GM12878 (cell line): ENCODE data around the gene SLC6A16. TPM values are rescaled to one million over a fixed set of nuclear protein-coding genes. Genes with fewer than 3 reads are reported as not detected.

Experiments used
- ATAC-seq: fragments of 200-7000 bp; cut with Tn5 transposase; 3 replicates; pipeline ENCODE4 v1.9.1; 2020; ENCODE audit warnings: mild to moderate bottlenecking, moderate library complexity
- BruUV-seq: library from RNA; stranded (reverse); fragments of 400-500 nt; replicated peaks from 2 replicates; lab custom pipeline; 2021; lab: Mats Ljungman, UMichigan
- CTCF ChIA-PET: fragments of 300-600 bp; sonication (Branson Sonifier 250); formaldehyde crosslinking; extraction: SDS; loops from one replicate; lab custom pipeline; 2021; ENCODE audit warnings: inconsistent platforms; lab: Yijun Ruan, JAX
- POLR2A ChIA-PET: fragments of 350-600 bp; formaldehyde crosslinking; extraction: SDS; loops from one replicate; lab custom pipeline; 2021; ENCODE audit warnings: inconsistent platforms; lab: Charles Lee
- RAD21 ChIA-PET: fragments of 300-600 bp; sonication (Branson Sonifier 250); formaldehyde crosslinking; loops from one replicate; lab custom pipeline; 2023; ENCODE audit warnings: antibody characterized with exemption; ENCODE audit not compliant: unreplicated experiment; lab: Charles Lee
- SMC1A ChIA-PET: fragments of 300-600 bp; sonication (Branson Sonifier 250); formaldehyde crosslinking; loops from one replicate; lab custom pipeline; 2023; ENCODE audit not compliant: unreplicated experiment, uncharacterized antibody; lab: Charles Lee
- DNase-seq: peaks from one replicate; pipeline ENCODE4 v3.0.0-alpha.2; 2011; ENCODE audit warnings: low read depth, low spot score
- FAIRE-seq: peaks from 3 replicates; lab custom pipeline; 2011; peaks lifted over from hg19 to GRCh38; lab: Jason Lieb, UNC
- H2AFZ ChIP-seq: 2 replicates; pipeline ENCODE4 v1.6.0; 2011; ENCODE audit warnings: low read depth, low read length, control low read depth; ENCODE audit not compliant: control insufficient read depth
- H3K27ac ChIP-seq: 2 replicates; pipeline ENCODE4 v1.5.1; 2011; ENCODE audit warnings: control low read depth; ENCODE audit not compliant: control insufficient read depth, insufficient read depth
- H3K27me3 ChIP-seq, 2 experiments: replicated peaks in 1 of 2; 2 replicates each; pipeline versions ENCODE4 v1.6.0 to v1.6.1; 2011; ENCODE audit warnings: low read length in 1 of 2; ENCODE audit not compliant: control insufficient read depth in 2 of 2, insufficient read depth in 2 of 2
- H3K36me3 ChIP-seq, 2 experiments: 2 replicates each; pipeline ENCODE4 v1.5.1; 2011; ENCODE audit warnings: low read length in 1 of 2; ENCODE audit not compliant: control insufficient read depth in 2 of 2, insufficient read depth in 2 of 2
- H3K4me1 ChIP-seq: 2 replicates; pipeline ENCODE4 v1.6.1; 2011; ENCODE audit warnings: mild to moderate bottlenecking, low read length, moderate library complexity, mixed read lengths; ENCODE audit not compliant: control insufficient read depth, insufficient read depth
- H3K4me2 ChIP-seq: 2 replicates; pipeline ENCODE4 v1.6.0; 2011; ENCODE audit warnings: control low read depth; ENCODE audit not compliant: control insufficient read depth, insufficient read depth
- H3K4me3 ChIP-seq: fragments of 200-600 bp; sonication (generic); 2 replicates; pipeline ENCODE4 v1.5.1; 2016
- H3K79me2 ChIP-seq: 2 replicates; pipeline ENCODE4 v1.6.0; 2011; ENCODE audit warnings: low read length; ENCODE audit not compliant: control insufficient read depth, insufficient read depth
- H3K9ac ChIP-seq: 2 replicates; pipeline ENCODE4 v1.8.0; 2011; ENCODE audit warnings: low read length, control low read depth, mixed read lengths; ENCODE audit not compliant: control insufficient read depth, insufficient read depth
- H3K9me3 ChIP-seq: replicated peaks from 3 replicates; pipeline ENCODE4 v1.5.1; 2011; ENCODE audit warnings: mild to moderate bottlenecking, low read length; ENCODE audit not compliant: control insufficient read depth, insufficient read depth
- H4K20me1 ChIP-seq: 2 replicates; pipeline ENCODE4 v1.6.0; 2011; ENCODE audit not compliant: control insufficient read depth, insufficient read depth
- BCL11A ChIP-seq: IDR thresholded peaks from 2 replicates; pipeline ENCODE4 v1.6.1; 2011; ENCODE audit warnings: low read depth, low read length
- CBFB ChIP-seq: IDR thresholded peaks from 2 replicates; pipeline ENCODE4 v1.6.1; 2016; ENCODE audit warnings: antibody characterized with exemption, low read depth
- CHD4 ChIP-seq: fragments of 200-600 bp; sonication (generic); IDR thresholded peaks from 2 replicates; pipeline ENCODE4 v1.6.1; 2016; ENCODE audit warnings: mild to moderate bottlenecking
- EGR1 ChIP-seq, 2 experiments: IDR thresholded peaks; 1 replicate in 1 of 2; 2 replicates in 1 of 2; pipeline ENCODE4 v1.6.1; 2011 to 2012; ENCODE audit warnings: low read depth in 2 of 2, low read length in 2 of 2, borderline replicate concordance in 1 of 2, mild to moderate bottlenecking in 1 of 2, moderate library complexity in 1 of 2
- EZH2 ChIP-seq: IDR thresholded peaks from 2 replicates; pipeline ENCODE4 v1.6.1; 2012; ENCODE audit warnings: low read depth, mild to moderate bottlenecking, control low read depth, inconsistent platforms, low read length, borderline replicate concordance; ENCODE audit not compliant: control insufficient read depth
- FOXK2 ChIP-seq: fragments of 450-650 bp; IDR thresholded peaks from 2 replicates; pipeline ENCODE4 v1.6.1; 2017; ENCODE audit warnings: mild to moderate bottlenecking, moderate library complexity
- MTA2 ChIP-seq: fragments of 450-650 bp; IDR thresholded peaks from 2 replicates; pipeline ENCODE4 v1.6.1; 2016; ENCODE audit warnings: low read depth, mild to moderate bottlenecking, moderate library complexity
- MYC ChIP-seq: IDR thresholded peaks from 2 replicates; pipeline ENCODE4 v1.6.1; 2011; ENCODE audit warnings: mild to moderate bottlenecking, low read length, moderate library complexity, inconsistent platforms; ENCODE audit not compliant: insufficient read depth, insufficient replicate concordance, insufficient read length, severe bottlenecking
- PAX5 ChIP-seq: IDR thresholded peaks from 2 replicates; pipeline ENCODE4 v1.6.1; 2011; ENCODE audit warnings: low read depth, low read length, borderline replicate concordance
- POLR2AphosphoS2 ChIP-seq: IDR thresholded peaks from 2 replicates; pipeline ENCODE4 v1.6.1; 2011; ENCODE audit warnings: low read depth, mild to moderate bottlenecking, low read length, improper control_type of control experiment, moderate library complexity
- RELA ChIP-seq: fragments of 450-650 bp; IDR thresholded peaks from 2 replicates; pipeline ENCODE4 v1.8.0; 2014; ENCODE audit warnings: borderline replicate concordance; ENCODE audit not compliant: partially characterized antibody
- SUZ12 ChIP-seq: fragments of 200-600 bp; sonication (generic); IDR thresholded peaks from one replicate; pipeline ENCODE4 v1.6.1; 2018; ENCODE audit warnings: antibody characterized with exemption, mild to moderate bottlenecking; ENCODE audit not compliant: unreplicated experiment
- TBL1XR1 ChIP-seq: IDR thresholded peaks from 2 replicates; pipeline ENCODE4 v1.6.1; 2012; ENCODE audit warnings: low read depth, low read length, improper control_type of control experiment
- WRNIP1 ChIP-seq: IDR thresholded peaks from 2 replicates; pipeline ENCODE4 v1.6.1; 2011; ENCODE audit warnings: low read depth, low read length, improper control_type of control experiment, borderline replicate concordance
- YBX1 ChIP-seq: fragments of 450-650 bp; IDR thresholded peaks from 2 replicates; pipeline ENCODE4 v1.6.1; 2016; ENCODE audit warnings: antibody characterized with exemption
- WGBS: methylation state at CpG from one replicate; pipeline ENCODE4 v1.1.6; 2016; ENCODE audit warnings: low lambda C conversion rate; ENCODE audit not compliant: insufficient replicate concordance, insufficient coverage; ENCODE audit errors: missing lambda C conversion rate; 5-methylcytosine and 5-hydroxymethylcytosine counted together
- in situ Hi-C: fragments of 300-500 bp; cut with MboI; formaldehyde crosslinking; loops from 9 replicates; pipeline ENCODE4 v1.14.3; 2018; ENCODE audit warnings: mixed read lengths
- intact Hi-C: fragments of 100-400 bp; cut with micrococcal nuclease; formaldehyde crosslinking; loops from one replicate; pipeline ENCODE4 v1.14.2; 2022; ENCODE audit not compliant: unreplicated experiment
- polyA plus RNA-seq, 11 experiments: library from polyadenylated mRNA; depleted of rRNA in 4 of 11; unstranded in 6 of 11; stranded (reverse) in 5 of 11; fragments of >200 nt; fragmentation: Nextera tagmentation in 4 of 11; fragmentation: Illumina TruSeq in 1 of 11; extraction: Ambion mirVana in 4 of 11; extraction: Trizol in 1 of 11; gene quantifications; 1 replicate in 1 of 11; 2 replicates in 10 of 11; pipeline versions ENCODE4 v1.2.1 to v1.2.3, GENCODE V29; 2011 to 2016; ENCODE audit warnings: inconsistent platforms in 2 of 11, missing spikeins in 2 of 11, low read depth in 1 of 11
- total RNA-seq, 4 experiments: library from RNA; depleted of rRNA in 3 of 4; stranded (reverse); fragments of >200 nt in 3 of 4; fragmentation: Illumina TruSeq in 1 of 4; extraction: Trizol in 1 of 4; gene quantifications; 2 replicates each; pipeline versions ENCODE4 v1.2.1 to v1.2.3, GENCODE V29; 2013 to 2021
- TF ChIP-seq, protein P1 (sequence below): fragments of 450-650 bp; formaldehyde crosslinking; IDR thresholded peaks from 2 replicates; pipeline ENCODE4 v1.4.0; 2022; ENCODE audit warnings: mild to moderate bottlenecking, moderate library complexity
- TF ChIP-seq, protein P2 (sequence below): IDR thresholded peaks from 2 replicates; pipeline ENCODE4 v1.6.1; 2012; ENCODE audit warnings: low read depth, low read length, improper control_type of control experiment
- TF ChIP-seq, protein P3 (sequence below): fragments of 450-650 bp; IDR thresholded peaks from 2 replicates; pipeline ENCODE4 v1.6.1; 2014; ENCODE audit warnings: mild to moderate bottlenecking

Gene SLC6A16
- total and polyA plus RNA-seq, 10 of the 15 experiments (the other 5 are each of a cell fraction or from before 2014, with no cell fraction given), result 0.23 to 3.2 (median 0.54) TPM

DNA sequence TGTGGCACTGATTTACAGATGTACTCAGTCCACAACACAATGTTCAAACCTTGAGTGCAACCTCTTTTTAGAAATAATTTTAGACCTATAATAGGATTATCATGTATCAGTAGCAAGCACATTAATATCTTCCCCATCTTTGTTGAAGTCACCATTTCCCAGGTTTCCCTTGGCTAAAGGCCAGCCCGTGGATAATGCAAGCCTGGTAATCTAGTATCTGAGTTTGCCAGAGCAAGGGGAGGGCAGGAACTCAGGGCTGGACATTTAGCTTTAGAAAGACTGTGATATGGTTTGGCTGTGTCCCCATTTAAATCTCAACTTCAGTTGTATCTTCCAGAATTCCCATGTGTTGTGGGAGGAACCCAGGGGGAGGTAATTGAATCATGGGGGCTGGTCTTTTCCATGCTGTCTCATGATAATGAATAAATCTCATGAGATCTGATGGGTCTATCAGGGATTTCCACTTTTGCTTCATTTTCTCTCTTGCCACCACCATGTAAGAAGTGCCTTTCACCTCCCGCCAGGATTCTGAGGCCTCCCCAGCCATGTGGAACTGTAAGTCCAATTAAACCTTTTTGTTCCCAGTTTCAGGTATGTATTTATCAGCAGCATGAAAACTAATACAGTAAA lies 37.7 kb downstream of the SLC6A16 start:
- FAIRE-seq (no peak), DNase-seq (no peak), ATAC-seq (no peak)
- Histone ChIP-seq H3K27me3 (no peaks in the 10 kb centered on the region), H2AFZ (no peak overlapping the region), H3K79me2 (no peaks in the 10 kb centered on the region), H3K9ac (no peak overlapping the region), H3K27ac (no peak overlapping the region), H3K36me3 (no peaks in the 10 kb centered on the region), H4K20me1 (no peaks in the 10 kb centered on the region), H3K4me3 (no peak overlapping the region), H3K9me3 (no peaks in the 10 kb centered on the region; the same call in 2 of the 3 replicates), H3K4me2 (no peak overlapping the region), H3K4me1 (no peaks in the 10 kb centered on the region)
- CTCF ChIA-PET, result interaction anchor here (1.3 kb wide), 1 partner anchor 61 kb away, joined by 3 read pairs; no protein-coding TSS in a partner anchor
- WGBS, result 47% methylated on average over 2 of the region's 2 CpGs
- intact Hi-C loops (no loop called here), in situ Hi-C loops (no loop called here)
- RAD21 ChIA-PET, result no interaction called here
- SMC1A ChIA-PET, result no interaction called here
- BruUV-seq, result no TSS peak
- POLR2A ChIA-PET, result no interaction called here
- TF ChIP-seq EGR1 (IDR thresholded peaks at IDR 0.05; ENCODE audit: borderline replicate concordance in 1 of 2, low read depth in 2 of 2, low read length in 2 of 2) (no peak), CHD4 (no peak), MTA2 (no peak), YBX1 (no peak), CBFB (no peak), TBL1XR1 (no peak), MYC (no peak), POLR2AphosphoS2 (no peak), EZH2 (no peak), FOXK2 (no peak), WRNIP1 (no peak), RELA (no peak), SUZ12 (no peak), BCL11A (no peak), PAX5 (no peak)
- TF ChIP-seq, protein P1, sequence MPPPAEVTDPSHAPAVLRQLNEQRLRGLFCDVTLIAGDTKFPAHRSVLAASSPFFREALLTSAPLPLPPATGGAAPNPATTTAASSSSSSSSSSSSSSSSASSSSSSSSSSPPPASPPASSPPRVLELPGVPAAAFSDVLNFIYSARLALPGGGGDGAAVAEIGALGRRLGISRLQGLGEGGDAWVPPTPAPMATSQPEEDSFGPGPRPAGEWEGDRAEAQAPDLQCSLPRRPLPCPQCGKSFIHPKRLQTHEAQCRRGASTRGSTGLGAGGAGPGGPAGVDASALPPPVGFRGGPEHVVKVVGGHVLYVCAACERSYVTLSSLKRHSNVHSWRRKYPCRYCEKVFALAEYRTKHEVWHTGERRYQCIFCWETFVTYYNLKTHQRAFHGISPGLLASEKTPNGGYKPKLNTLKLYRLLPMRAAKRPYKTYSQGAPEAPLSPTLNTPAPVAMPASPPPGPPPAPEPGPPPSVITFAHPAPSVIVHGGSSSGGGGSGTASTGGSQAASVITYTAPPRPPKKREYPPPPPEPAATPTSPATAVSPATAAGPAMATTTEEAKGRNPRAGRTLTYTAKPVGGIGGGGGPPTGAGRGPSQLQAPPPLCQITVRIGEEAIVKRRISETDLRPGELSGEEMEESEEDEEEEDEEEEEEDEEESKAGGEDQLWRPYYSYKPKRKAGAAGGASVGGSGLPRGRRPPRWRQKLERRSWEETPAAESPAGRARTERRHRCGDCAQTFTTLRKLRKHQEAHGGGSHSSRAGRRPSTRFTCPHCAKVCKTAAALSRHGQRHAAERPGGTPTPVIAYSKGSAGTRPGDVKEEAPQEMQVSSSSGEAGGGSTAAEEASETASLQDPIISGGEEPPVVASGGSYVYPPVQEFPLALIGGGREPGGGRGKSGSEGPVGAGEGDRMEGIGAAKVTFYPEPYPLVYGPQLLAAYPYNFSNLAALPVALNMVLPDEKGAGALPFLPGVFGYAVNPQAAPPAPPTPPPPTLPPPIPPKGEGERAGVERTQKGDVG (CRISPR knock-in tag), result no peak
- TF ChIP-seq, protein P2, sequence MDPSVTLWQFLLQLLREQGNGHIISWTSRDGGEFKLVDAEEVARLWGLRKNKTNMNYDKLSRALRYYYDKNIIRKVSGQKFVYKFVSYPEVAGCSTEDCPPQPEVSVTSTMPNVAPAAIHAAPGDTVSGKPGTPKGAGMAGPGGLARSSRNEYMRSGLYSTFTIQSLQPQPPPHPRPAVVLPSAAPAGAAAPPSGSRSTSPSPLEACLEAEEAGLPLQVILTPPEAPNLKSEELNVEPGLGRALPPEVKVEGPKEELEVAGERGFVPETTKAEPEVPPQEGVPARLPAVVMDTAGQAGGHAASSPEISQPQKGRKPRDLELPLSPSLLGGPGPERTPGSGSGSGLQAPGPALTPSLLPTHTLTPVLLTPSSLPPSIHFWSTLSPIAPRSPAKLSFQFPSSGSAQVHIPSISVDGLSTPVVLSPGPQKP, result no peak
- TF ChIP-seq, protein P3, sequence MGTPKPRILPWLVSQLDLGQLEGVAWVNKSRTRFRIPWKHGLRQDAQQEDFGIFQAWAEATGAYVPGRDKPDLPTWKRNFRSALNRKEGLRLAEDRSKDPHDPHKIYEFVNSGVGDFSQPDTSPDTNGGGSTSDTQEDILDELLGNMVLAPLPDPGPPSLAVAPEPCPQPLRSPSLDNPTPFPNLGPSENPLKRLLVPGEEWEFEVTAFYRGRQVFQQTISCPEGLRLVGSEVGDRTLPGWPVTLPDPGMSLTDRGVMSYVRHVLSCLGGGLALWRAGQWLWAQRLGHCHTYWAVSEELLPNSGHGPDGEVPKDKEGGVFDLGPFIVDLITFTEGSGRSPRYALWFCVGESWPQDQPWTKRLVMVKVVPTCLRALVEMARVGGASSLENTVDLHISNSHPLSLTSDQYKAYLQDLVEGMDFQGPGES, result no peak
